GM06990 (cell line): ENCODE data around the gene OR2AT4.
"Not testable (repeated sequence)": the region's sequence is repeated elsewhere in the genome, so short reads cannot be mapped to it uniquely, and the experiment has no call there.

ENCODE experiments used
- DNase-seq: peaks from one replicate; pipeline ENCODE4 v3.0.0-alpha.2; 2011; ENCODE audit not compliant: insufficient read length; ENCODE audit errors: extremely low read depth
- H3K27me3 ChIP-seq: replicated peaks from 2 replicates; pipeline ENCODE4 v1.6.0; 2011; ENCODE audit warnings: low read length; ENCODE audit not compliant: control insufficient read depth, insufficient read depth
- H3K36me3 ChIP-seq: 2 replicates; pipeline ENCODE4 v1.5.1; 2011; ENCODE audit warnings: low read length; ENCODE audit not compliant: control insufficient read depth, insufficient read depth
- H3K4me3 ChIP-seq: replicated peaks from 2 replicates; pipeline ENCODE4 v1.5.1; 2011; ENCODE audit warnings: low read depth, mild to moderate bottlenecking, control low read depth, low read length
- TF ChIP-seq, protein P1 (sequence below): IDR thresholded peaks from 2 replicates; pipeline ENCODE4 v1.5.1; 2011; ENCODE audit warnings: low read length, control low read depth, mild to moderate bottlenecking, inconsistent platforms; ENCODE audit not compliant: insufficient read depth, poor library complexity, severe bottlenecking

OR2AT4 gene

GRCh38 chr11:75059299-75059698 is 37.4 kb downstream of the OR2AT4 start:
- TF ChIP-seq, protein P1, sequence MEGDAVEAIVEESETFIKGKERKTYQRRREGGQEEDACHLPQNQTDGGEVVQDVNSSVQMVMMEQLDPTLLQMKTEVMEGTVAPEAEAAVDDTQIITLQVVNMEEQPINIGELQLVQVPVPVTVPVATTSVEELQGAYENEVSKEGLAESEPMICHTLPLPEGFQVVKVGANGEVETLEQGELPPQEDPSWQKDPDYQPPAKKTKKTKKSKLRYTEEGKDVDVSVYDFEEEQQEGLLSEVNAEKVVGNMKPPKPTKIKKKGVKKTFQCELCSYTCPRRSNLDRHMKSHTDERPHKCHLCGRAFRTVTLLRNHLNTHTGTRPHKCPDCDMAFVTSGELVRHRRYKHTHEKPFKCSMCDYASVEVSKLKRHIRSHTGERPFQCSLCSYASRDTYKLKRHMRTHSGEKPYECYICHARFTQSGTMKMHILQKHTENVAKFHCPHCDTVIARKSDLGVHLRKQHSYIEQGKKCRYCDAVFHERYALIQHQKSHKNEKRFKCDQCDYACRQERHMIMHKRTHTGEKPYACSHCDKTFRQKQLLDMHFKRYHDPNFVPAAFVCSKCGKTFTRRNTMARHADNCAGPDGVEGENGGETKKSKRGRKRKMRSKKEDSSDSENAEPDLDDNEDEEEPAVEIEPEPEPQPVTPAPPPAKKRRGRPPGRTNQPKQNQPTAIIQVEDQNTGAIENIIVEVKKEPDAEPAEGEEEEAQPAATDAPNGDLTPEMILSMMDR = no peak
- Histone ChIP-seq H3K27me3 (no peaks in the 10 kb centered on the region), H3K4me3 (no peak overlapping the region), H3K36me3 (no peaks in the 10 kb centered on the region)
- DNase-seq = no peak

- no peaks in the 10 kb centered on the region for H3K27me3 ChIP-seq
- no peak for DNase-seq
- TF ChIP-seq, protein P1 = no peak
- no peaks in the 10 kb centered on the region for H3K36me3 ChIP-seq
- H3K4me3 ChIP-seq = no peak overlapping the region
Measured at GRCh38 chr11:75056814-75057213, 39.9 kb downstream of the OR2AT4 start.

DNA sequence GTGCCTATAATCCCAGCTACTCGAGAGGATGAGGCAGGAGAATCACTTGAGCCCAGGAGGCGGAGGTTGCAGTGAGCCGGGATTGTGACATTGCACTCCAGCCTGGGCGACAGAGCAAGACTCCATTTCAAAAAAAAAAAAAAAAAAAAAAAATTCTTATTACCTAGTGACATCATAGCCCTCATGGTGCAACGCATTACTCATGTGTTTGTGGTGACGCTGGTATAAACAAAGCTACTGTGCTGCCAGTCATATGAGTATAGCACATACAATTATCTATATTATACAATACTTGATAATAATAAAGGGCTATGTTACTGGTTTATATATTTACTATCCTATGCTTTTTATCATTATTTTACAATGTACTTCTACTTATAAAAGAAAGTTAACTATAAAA is 41.2 kb downstream of the OR2AT4 start:
- no peaks in the 10 kb centered on the region for H3K27me3 ChIP-seq
- TF ChIP-seq, protein P1 = no peak
- DNase-seq = no peak
- no peak overlapping the region for H3K4me3 ChIP-seq
- H3K36me3 ChIP-seq = no peaks in the 10 kb centered on the region

GRCh38 chr11:75052457-75052856 is 44.2 kb downstream of the OR2AT4 start:
- no peaks in the 10 kb centered on the region for H3K36me3 ChIP-seq
- TF ChIP-seq, protein P1 = no peak
- no peak for DNase-seq
- no peaks in the 10 kb centered on the region for H3K27me3 ChIP-seq
- H3K4me3 ChIP-seq = no peak overlapping the region

- Histone ChIP-seq H3K27me3 (no peaks in the 10 kb centered on the region), H3K36me3 (no peaks in the 10 kb centered on the region), H3K4me3 (no peak overlapping the region)
- TF ChIP-seq, protein P1 = no peak
- DNase-seq = no peak
Measured at GRCh38 chr11:75051043-75051442, 45.6 kb downstream of the OR2AT4 start.

DNA sequence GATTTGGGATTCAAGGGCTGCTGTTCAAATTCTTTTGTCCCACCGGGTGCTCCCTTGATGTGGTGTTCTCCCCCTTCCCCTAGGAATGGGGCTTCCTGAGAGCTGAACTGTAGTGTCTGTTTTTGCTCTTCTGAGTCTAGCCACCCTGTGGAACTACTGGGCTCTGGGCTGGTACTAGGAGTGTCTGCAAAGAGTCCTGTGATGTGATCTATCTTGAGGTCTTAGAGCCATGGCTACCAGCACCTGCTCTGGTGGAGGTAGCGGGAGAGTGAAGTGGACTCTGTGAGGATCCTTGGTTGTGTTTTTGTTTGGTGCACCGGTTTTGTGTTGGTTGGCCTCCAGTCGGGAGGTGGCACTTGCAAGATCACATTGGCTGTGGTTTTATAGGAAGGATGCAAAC is 46.2 kb downstream of the OR2AT4 start:
- DNase-seq = no peak
- Histone ChIP-seq H3K36me3 (no peaks in the 10 kb centered on the region), H3K4me3 (no peak overlapping the region), H3K27me3 (no peaks in the 10 kb centered on the region)
- TF ChIP-seq, protein P1 = no peak

- DNase-seq, H3K4me3 ChIP-seq, H3K27me3 ChIP-seq, H3K36me3 ChIP-seq: not testable (repeated sequence)
Measured at GRCh38 chr11:75049501-75050266, 47.0 kb downstream of the OR2AT4 start.
